SK-N-SH (cell line): ENCODE results near the gene NTSR1. TPM values are rescaled to one million over a fixed set of nuclear protein-coding genes. Genes with fewer than 3 reads are reported as not detected.

Source experiments
- CTCF ChIA-PET: fragments of 300-600, 350-600 bp; formaldehyde crosslinking; extraction: SDS; loops from one replicate; lab custom pipeline; 2021; lab: Yijun Ruan, JAX
- POLR2A ChIA-PET: fragments of 350-600 bp; sonication (Branson Sonifier 250); formaldehyde crosslinking; extraction: SDS; loops from one replicate; lab custom pipeline; 2020; ENCODE audit warnings: antibody characterized with exemption, inconsistent platforms; lab: Yijun Ruan, JAX
- DNase-seq: peaks from one replicate; pipeline ENCODE4 v3.0.0; 2012
- H2AFZ ChIP-seq: fragments of 200-600 bp; sonication (generic); 2 replicates; pipeline ENCODE4 v1.8.1; 2016; ENCODE audit warnings: antibody characterized with exemption, mild to moderate bottlenecking, low read depth
- H3F3A ChIP-seq: fragments of 200-600 bp; sonication (generic); replicated peaks from 2 replicates; pipeline ENCODE3; 2016; ENCODE audit warnings: antibody characterized with exemption, mild to moderate bottlenecking; ENCODE audit not compliant: insufficient read depth
- H3K27ac ChIP-seq, 2 experiments: fragments of 200-500 bp in 1 of 2; fragments of 200-600 bp in 1 of 2; sonication (Bioruptor generic) in 1 of 2; sonication (generic), shearing (Covaris generic) in 1 of 2; 2 replicates each; pipeline versions ENCODE4 v1.5.1 to v1.6.1; 2014 to 2016; ENCODE audit warnings: low read depth in 2 of 2, inconsistent platforms in 1 of 2, low read length in 1 of 2, mild to moderate bottlenecking in 1 of 2, mixed read lengths in 1 of 2
- H3K27me3 ChIP-seq: fragments of 200-600 bp; sonication (generic), shearing (Covaris generic); 2 replicates; pipeline ENCODE4 v1.6.1; 2016; ENCODE audit warnings: mixed run types; ENCODE audit not compliant: insufficient read depth
- H3K36me3 ChIP-seq, 2 experiments: fragments of 200-500 bp in 1 of 2; fragments of 200-600 bp in 1 of 2; sonication (Bioruptor generic) in 1 of 2; sonication (generic) in 1 of 2; replicated peaks in 1 of 2; 2 replicates each; pipeline versions ENCODE3 to v1.5.1; 2014 to 2016; ENCODE audit warnings: low read length in 1 of 2, mild to moderate bottlenecking in 1 of 2; ENCODE audit not compliant: insufficient read depth in 2 of 2, control insufficient read depth in 1 of 2
- H3K4me1 ChIP-seq, 2 experiments: fragments of 200-500 bp in 1 of 2; fragments of 200-600 bp in 1 of 2; sonication (Bioruptor generic) in 1 of 2; sonication (generic), shearing (Covaris generic) in 1 of 2; 2 replicates each; pipeline versions ENCODE4 v1.5.1 to v1.6.1; 2014 to 2016; ENCODE audit warnings: low read depth in 1 of 2, low read length in 1 of 2, mixed run types in 1 of 2; ENCODE audit not compliant: insufficient read depth in 2 of 2, control insufficient read depth in 1 of 2
- H3K4me2 ChIP-seq: fragments of 200-600 bp; sonication (generic), shearing (Covaris generic); 2 replicates; pipeline ENCODE4 v1.6.1; 2017; ENCODE audit warnings: mixed run types
- H3K4me3 ChIP-seq, 2 experiments: fragments of 200-500 bp in 1 of 2; fragments of 200-600 bp in 1 of 2; sonication (Bioruptor generic) in 1 of 2; sonication (generic), shearing (Covaris generic) in 1 of 2; 2 replicates each; pipeline versions ENCODE4 v1.5.1 to v1.8.1; 2014 to 2016; ENCODE audit warnings: low read depth in 2 of 2, inconsistent platforms in 1 of 2, low read length in 1 of 2, mild to moderate bottlenecking in 1 of 2, mixed read lengths in 1 of 2, moderate library complexity in 1 of 2
- H3K79me2 ChIP-seq: fragments of 200-600 bp; sonication (generic); 2 replicates; pipeline ENCODE4 v1.8.1; 2017; ENCODE audit warnings: mild to moderate bottlenecking; ENCODE audit not compliant: insufficient read depth
- H3K9ac ChIP-seq: fragments of 200-600 bp; sonication (generic); 2 replicates; pipeline ENCODE4 v1.6.1; 2017; ENCODE audit warnings: mixed run types
- H3K9me2 ChIP-seq: fragments of 200-600 bp; sonication (generic); 2 replicates; pipeline ENCODE4 v1.6.1; 2017; ENCODE audit warnings: mixed run types
- H3K9me3 ChIP-seq: fragments of 200-600 bp; sonication (generic); 2 replicates; pipeline ENCODE4 v1.6.1; 2017; ENCODE audit warnings: mixed run types, mild to moderate bottlenecking, moderate library complexity
- H4K20me1 ChIP-seq: fragments of 200-600 bp; sonication (generic); 2 replicates; pipeline ENCODE4 v1.6.1; 2017; ENCODE audit warnings: mild to moderate bottlenecking, mixed run types; ENCODE audit not compliant: insufficient read depth
- EZH2phosphoT487 ChIP-seq: fragments of 200-600 bp; sonication (generic); IDR thresholded peaks from 2 replicates; pipeline ENCODE4 v1.6.1; 2017; ENCODE audit warnings: low read depth, mixed run types, mild to moderate bottlenecking, antibody characterized with exemption, moderate library complexity, borderline replicate concordance
- FOXJ3 ChIP-seq: sonication (generic); formaldehyde crosslinking; IDR thresholded peaks from 2 replicates; pipeline ENCODE4 v1.5.1; 2020; ENCODE audit warnings: mild to moderate bottlenecking, missing genetic modification reagents
- NRF1 ChIP-seq: IDR thresholded peaks from 2 replicates; pipeline ENCODE4 v1.6.1; 2012; ENCODE audit warnings: low read depth, mild to moderate bottlenecking, low read length
- PBX3 ChIP-seq: IDR thresholded peaks from 2 replicates; pipeline ENCODE4; 2012
- REST ChIP-seq: IDR thresholded peaks from 2 replicates; pipeline ENCODE4 v1.6.1; 2012; ENCODE audit warnings: mild to moderate bottlenecking, low read depth, low read length, moderate library complexity
- ZBTB33 ChIP-seq: IDR thresholded peaks from 2 replicates; pipeline ENCODE4 v1.4.0; 2012; ENCODE audit warnings: low read depth, borderline replicate concordance
- WGBS: methylation state at CpG from one replicate; pipeline ENCODE4 v1.1.6; 2017; ENCODE audit warnings: low lambda C conversion rate; 5-methylcytosine and 5-hydroxymethylcytosine counted together
- polyA plus RNA-seq, 3 experiments: library from polyadenylated mRNA; depleted of rRNA; stranded (reverse); fragments of >200 nt; gene quantifications; 2 replicates each; pipeline ENCODE4 v1.2.3, GENCODE V29; 2012

Gene NTSR1
- polyA plus RNA-seq, 1 of the 3 experiments (the other 2 are of a cell fraction), result 8.2 TPM

- Histone ChIP-seq H3K79me2 (no peaks in the 10 kb centered on the region), H3K9ac (no peak overlapping the region), H2AFZ (no peak overlapping the region), H3K36me3 (no peaks in the 10 kb centered on the region), H3F3A (no peaks in the 10 kb centered on the region), H3K4me1 (peaks cover 0 to 20% of the 10 kb centered on the region in 2 experiments; a peak in 2 of 4 replicates), H3K9me3 (no peaks in the 10 kb centered on the region), H3K27ac (no peak overlapping the region), H3K27me3 (no peaks in the 10 kb centered on the region), H3K4me3 (no peak overlapping the region), H3K4me2 (no peak overlapping the region), H3K9me2 (no peaks in the 10 kb centered on the region), H4K20me1 (no peaks in the 10 kb centered on the region)
- ChIA-PET CTCF (interaction anchor here (1.0 to 3.3 kb wide), 3 partner anchors 14 to 319 kb away, joined by 3 to 20 read pairs (median 3); no protein-coding TSS in a partner anchor), POLR2A (no interaction called here)
- 87% methylated on average over 14 of the region's 17 CpGs for WGBS
- no peak for TF ChIP-seq REST
- TF ChIP-seq ZBTB33, result no peak
- TF ChIP-seq NRF1, result no peak
- DNase-seq, result no peak
Observed at GRCh38 chr20:62690261-62690820, 18.3 kb upstream of the NTSR1 start.

- Histone ChIP-seq H3K9ac (no peak overlapping the region), H3K27ac (peak overlapping the region in 1 of 2 experiments; percentile 30; a peak in 1 of 4 replicates)
- TF ChIP-seq PBX3, result no peak
- TF ChIP-seq EZH2phosphoT487, result no peak
- no peak for TF ChIP-seq FOXJ3 (CRISPR knock-in tag)
- TF ChIP-seq, all 33 proteins: peak for 0
- H3K79me2 ChIP-seq, result no peaks in the 10 kb centered on the region
- no peaks in the 10 kb centered on the region for H4K20me1 ChIP-seq
- 73% methylated on average over 15 of the region's 15 CpGs for WGBS
- H3K9me2 ChIP-seq, result no peaks in the 10 kb centered on the region
- H3K9me3 ChIP-seq, result no peaks in the 10 kb centered on the region
- H3K36me3 ChIP-seq, result no peaks in the 10 kb centered on the region
- POLR2A ChIA-PET, result no interaction called here
- H3K4me1 ChIP-seq, result peaks cover 0 to 16% of the 10 kb centered on the region in 2 experiments; a peak in 2 of 4 replicates
- no peak overlapping the region for H3K4me3 ChIP-seq
- no peaks in the 10 kb centered on the region for H3K27me3 ChIP-seq
- H2AFZ ChIP-seq, result no peak overlapping the region
- no peak overlapping the region for H3K4me2 ChIP-seq
- H3F3A ChIP-seq, result no peaks in the 10 kb centered on the region
- no peak for DNase-seq
- CTCF ChIA-PET, result interaction anchor here (0.8 to 1.7 kb wide), 3 partner anchors 31 to 318 kb away, joined by 3 to 9 read pairs (median 3); no protein-coding TSS in a partner anchor
Observed at GRCh38 chr20:62691487-62691886, 17.1 kb upstream of the NTSR1 start.
